Esophagus squamous epithelium (tissue), 4 donors: Measurements from ENCODE around the gene IL18BP.

ENCODE experiments used
- POLR2A ChIP-seq, 4 donors: fragments of 450-650 bp; IDR thresholded peaks; one replicate each; pipeline ENCODE4 v1.6.1; 2017; ENCODE audit warnings: antibody characterized with exemption in 4 of 4, mild to moderate bottlenecking in 4 of 4, moderate library complexity in 3 of 4
- TF ChIP-seq, protein P1 (sequence below), 6 experiments: fragments of 450-650 bp in 4 of 6; fragments of 200-600 bp in 2 of 6; sonication (generic) in 2 of 6; IDR thresholded peaks; one replicate each; pipeline ENCODE4 v1.5.1; 2016 to 2019; ENCODE audit warnings: antibody characterized with exemption in 6 of 6, mild to moderate bottlenecking in 4 of 6, moderate library complexity in 4 of 6

GRCh38 chr11:72008728-72009127 is 10.0 kb downstream of the IL18BP start:
- TF ChIP-seq, protein P1, sequence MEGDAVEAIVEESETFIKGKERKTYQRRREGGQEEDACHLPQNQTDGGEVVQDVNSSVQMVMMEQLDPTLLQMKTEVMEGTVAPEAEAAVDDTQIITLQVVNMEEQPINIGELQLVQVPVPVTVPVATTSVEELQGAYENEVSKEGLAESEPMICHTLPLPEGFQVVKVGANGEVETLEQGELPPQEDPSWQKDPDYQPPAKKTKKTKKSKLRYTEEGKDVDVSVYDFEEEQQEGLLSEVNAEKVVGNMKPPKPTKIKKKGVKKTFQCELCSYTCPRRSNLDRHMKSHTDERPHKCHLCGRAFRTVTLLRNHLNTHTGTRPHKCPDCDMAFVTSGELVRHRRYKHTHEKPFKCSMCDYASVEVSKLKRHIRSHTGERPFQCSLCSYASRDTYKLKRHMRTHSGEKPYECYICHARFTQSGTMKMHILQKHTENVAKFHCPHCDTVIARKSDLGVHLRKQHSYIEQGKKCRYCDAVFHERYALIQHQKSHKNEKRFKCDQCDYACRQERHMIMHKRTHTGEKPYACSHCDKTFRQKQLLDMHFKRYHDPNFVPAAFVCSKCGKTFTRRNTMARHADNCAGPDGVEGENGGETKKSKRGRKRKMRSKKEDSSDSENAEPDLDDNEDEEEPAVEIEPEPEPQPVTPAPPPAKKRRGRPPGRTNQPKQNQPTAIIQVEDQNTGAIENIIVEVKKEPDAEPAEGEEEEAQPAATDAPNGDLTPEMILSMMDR (IDR thresholded peaks at IDR 0.05), result no peak
- TF ChIP-seq POLR2A (IDR thresholded peaks at IDR 0.05), result no peak
